NCI-H748 (cell line): Measurements from ENCODE around the gene ATRIP.
A peak's percentile ranks its signal among the peaks of the same experiment; 100 is the strongest.
"Not testable (repeated sequence)": the region's sequence is repeated elsewhere in the genome, so short reads cannot be mapped to it uniquely, and the experiment has no call there.

ENCODE experiments used
- DNase-seq: peaks from one replicate; lab custom pipeline; 2025; ENCODE audit not compliant: unreplicated experiment; lab: John Stamatoyannopoulos, UW

The ATRIP gene

DNA sequence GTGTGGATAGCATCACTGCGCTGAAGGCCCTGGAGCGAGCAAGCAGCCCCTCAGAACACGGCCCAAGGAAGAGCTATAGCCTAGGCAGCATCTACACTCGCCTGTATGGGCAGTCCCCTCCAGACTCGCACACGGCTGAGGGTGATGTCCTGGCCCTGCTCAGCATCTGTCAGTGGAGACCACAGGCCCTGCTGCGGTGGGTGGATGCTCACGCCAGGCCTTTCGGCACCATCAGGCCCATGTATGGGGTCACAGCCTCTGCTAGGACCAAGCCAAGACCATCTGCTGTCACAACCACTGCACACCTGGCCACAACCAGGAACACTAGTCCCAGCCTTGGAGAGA, 20.5 kb downstream of the ATRIP start:
- no peak for DNase-seq

DNA sequence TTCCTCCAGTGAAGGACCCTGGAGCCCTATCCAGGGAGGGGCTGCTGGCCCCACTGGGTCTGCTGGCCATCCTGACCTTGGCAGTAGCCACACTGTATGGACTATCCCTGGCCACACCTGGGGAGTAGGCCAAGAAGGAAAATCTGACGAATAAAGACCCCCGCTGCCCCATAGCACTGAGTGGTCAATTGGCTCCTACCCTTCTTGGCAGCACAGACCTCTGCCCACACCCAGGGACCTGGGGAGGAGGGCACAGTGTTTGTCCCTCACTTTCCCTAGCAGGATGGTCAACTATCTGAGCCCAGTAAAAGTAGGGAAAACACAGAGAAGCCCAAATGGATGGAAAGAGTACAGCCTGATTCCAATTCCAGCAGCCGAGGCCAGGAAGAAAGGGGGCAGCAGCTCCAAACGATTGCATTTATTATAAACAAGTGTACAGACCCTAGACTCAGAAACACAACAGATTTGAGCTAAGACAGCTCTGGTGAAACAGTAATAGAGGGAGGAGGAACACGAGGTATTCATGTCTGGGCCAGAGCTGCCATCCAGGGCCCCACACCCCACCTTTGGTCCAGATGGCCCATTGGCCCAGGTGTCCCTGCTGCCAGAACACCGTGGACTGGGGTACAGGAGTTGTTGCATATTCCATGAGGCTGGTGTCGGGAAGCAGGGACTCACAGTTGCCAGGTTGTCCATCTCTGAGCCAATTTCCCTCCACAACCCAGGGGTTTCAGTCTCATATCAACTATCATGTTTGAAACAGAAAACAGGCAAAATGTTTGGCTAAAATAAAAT, 21.1 kb downstream of the ATRIP start:
- DNase-seq = no peak

DNA sequence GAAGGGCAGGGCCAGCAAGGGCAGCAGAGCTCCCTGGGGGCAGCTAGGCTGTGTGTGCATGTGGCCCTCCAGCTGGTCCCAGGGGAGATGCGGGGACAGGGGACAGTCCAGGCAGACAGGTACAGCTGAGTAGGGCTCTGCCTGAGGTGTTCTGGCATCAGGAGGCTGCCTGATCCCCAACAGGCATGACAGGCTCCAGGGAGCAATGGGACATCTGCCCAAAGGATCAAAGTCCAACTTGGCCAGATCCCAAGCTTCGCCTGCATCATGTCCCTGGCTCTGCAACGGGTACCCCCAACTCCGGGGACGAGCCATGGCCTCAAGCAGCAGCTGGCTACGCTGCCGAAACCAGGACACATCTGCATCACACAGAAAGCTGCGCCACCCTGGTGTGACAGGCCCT, 21.8 kb downstream of the ATRIP start:
- no peak for DNase-seq

DNA sequence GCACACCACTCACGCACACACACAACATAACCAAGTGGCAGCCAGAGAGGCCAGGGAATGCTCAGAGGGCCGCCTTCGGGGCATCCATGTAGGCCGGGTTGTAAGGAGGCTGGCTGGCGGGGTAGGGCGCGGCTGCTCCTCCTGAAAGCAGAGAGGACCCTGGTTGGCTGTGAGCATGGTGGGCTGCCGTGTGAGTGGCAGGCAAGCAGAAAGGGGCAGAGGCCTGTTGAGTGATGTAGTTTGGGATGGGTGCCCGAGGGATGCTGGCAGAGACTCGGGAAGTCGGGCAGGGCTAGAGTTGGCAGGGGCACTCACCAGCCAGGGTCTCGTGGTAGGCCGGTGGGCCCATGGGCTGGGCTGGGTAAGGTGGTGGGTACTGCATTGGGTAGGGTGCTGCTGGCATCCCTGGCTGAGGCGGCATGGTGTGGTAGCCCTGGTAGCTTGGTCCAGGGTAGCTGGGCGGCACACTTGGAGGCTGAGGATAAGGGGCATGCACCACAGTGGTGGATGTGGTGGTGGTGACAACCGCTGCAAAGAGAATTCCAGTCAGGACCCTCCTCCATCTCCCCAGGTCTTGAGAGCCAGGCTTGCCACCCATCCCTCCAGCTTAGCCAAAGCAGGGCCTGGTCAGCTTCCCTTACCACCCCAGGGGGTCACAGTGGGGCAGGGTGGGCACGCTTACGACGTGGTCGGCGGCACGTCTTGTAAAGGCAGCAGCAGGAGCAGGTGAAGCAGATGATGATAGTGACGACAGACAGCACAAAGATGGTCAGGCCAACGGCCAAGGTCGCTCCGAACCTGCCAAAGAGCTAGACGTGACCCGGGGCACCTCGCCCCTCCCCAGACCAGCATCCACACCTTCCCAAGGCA, 22.7 kb downstream of the ATRIP start:
- no peak for DNase-seq

DNA sequence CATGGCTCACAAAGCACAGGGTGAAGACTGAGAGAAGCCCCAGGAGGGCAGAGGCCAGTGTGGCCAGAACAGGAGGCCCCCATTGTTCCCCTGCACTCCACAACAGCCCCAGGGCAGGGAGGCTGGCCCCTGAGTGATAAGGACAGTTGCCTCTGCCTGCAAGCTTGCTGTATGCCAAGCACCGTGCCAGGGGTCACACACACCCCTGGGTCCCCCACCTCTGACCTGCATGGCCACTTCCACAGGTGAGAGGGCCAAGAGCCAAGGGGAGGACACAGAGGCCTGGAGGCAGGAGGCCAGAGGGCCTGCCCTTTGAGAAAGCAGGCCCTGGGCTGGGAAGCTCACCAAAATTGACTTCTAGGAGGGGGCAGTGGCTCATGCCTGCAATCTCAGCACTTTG, 23.7 kb downstream of the ATRIP start:
- DNase-seq = no peak

DNA sequence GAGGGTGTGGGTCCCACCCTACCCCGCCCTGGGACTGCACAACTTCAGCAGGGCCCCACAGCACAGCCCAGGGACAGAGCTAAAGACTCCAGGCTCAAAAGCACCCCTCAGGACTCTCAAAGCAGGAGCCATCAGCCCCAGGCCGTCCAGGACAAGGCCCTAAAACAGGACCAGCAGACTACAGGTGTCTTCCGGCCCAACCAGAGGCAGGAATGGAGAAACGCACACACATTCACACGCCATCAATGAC, 26.1 kb downstream of the ATRIP start:
- no peak for DNase-seq

DNA sequence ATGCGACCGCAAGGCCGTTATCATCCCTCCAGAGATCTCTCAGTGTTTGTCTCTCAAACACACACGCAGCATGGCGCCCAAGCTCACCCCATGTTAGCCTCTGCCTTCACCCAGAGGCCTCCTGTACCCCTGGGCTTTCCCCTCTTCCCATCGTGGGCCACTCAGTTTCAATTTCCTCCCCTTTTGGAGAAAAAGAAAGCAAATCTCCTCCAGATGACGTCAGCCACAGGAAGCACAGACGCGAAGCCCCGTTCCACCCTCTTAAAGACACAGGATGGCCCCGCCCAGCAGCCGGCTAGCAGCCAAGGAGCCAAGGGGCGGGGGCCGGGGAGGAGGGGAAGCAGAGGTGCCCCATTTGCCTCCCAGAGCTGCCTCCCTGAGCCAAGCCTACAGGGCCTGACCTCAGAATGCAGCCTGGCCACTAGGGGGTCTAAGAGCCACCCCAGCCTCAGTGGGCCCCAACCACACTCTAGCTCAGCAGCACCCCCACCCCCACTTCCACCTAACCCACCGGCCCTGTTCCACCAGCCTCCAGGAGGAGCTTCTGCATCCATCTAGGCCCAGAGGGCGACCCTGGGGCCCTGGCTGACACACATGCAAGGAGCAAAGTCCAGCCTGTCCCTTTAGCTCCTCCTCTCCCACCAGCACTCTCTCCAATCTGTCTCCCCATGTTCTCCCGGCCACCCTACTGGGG, 26.5 kb downstream of the ATRIP start:
- peak; percentile 75 for DNase-seq

DNA sequence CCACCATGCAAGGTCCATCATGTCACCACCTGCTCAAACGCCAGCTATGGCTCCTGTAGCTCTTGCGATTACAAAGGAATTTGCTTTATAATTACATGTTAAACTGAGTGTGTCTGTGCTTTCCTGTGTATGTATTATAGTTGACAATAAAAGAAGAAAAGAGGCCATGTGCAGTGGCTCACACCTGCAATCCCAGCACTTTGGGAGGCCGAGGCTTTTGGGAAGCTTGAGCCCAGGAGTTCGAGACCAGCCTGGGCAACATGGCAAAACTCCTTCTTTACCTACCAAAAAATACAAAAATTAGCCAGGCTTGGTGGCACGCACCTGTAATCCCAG, 27.0 kb downstream of the ATRIP start:
- DNase-seq = no peak

DNA sequence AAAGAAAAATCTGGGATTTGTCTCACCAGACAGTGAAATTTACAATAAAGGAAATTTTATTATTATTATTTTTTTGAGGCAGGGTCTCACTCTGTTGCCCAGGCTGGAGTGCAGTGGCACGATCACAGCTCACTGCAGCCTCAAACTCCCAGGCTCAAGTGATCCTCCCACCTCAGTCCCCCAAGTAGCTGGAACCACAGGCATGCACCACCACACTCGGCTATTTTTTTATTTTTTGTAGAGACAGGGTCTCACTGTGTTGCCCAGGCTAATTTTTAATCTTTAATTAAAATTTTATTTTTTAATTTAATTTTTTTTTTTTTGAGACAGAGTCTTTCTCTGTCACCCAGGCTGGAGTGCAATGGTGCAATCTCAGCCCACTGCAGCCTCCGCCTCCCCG, 27.5 kb downstream of the ATRIP start:
- DNase-seq = not testable (repeated sequence)

DNA sequence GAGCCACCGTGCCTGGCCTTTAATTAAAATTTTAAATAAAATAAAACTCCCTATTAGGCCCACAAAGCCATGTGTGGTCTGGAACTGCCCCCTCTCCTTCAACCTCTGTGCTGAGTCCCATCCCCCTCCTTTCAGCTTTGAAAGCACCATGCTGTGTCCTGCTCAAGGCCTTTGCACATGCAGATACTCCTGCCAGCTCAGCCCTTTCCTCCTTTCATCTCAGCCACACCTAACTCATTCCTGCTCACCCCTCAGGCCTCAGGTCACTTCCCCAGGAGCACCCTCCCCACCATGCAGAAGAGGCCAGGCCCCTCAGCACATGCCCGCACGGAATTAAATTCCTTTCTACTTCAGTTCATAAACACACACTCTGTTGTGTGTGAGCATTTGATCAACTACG, 28.1 kb downstream of the ATRIP start:
- DNase-seq = no peak

DNA sequence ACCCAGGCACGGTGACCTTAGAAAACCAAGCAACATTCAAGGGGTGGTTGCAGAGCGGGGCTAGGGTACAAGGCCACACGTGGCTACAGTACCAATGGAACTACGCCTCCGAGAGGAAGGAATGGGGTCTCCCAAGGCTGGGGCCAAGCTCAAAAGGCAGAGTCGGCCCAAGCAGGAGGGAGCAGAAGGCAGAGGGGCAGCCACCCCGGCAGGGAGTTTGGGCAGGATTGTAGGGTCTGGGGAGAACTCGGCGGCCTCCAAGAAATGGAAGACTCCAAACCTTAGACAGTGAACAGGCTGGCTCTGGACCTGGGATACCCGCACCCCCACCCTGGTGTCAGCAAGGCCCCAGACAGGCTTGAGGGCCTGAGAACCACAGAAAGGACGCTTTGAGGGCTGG, 28.7 kb downstream of the ATRIP start:
- DNase-seq = no peak

DNA sequence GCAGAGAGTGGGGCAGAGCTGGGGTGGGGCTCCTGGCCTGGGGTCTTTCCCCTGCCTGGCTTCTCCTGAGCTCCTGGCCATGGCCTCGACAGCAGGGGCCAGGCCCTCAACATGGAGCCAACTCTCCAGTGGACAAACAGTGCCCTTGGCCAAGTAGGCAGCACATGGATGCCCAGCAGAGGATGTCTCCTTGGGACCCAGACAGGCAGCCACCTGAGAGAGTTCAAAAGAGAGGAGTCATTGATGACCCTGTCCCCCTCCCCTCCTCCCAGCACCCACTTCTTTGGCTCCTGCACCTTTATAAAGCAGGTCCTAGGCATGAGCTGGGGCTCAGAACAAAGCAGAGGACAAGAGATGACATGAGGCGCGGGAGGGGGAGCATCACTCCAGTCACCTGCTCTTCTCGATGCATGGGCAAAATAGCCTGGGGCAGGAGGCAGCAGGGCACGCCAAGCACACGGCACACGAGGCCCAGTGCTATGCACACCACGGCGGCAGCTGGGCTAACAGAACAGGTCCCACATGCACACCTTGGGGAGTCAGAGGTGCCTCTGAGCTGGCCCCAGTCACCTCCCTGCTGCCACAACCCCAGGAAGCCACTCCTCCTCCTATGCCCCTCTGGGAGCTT, 30.0 kb downstream of the ATRIP start:
- no peak for DNase-seq

DNA sequence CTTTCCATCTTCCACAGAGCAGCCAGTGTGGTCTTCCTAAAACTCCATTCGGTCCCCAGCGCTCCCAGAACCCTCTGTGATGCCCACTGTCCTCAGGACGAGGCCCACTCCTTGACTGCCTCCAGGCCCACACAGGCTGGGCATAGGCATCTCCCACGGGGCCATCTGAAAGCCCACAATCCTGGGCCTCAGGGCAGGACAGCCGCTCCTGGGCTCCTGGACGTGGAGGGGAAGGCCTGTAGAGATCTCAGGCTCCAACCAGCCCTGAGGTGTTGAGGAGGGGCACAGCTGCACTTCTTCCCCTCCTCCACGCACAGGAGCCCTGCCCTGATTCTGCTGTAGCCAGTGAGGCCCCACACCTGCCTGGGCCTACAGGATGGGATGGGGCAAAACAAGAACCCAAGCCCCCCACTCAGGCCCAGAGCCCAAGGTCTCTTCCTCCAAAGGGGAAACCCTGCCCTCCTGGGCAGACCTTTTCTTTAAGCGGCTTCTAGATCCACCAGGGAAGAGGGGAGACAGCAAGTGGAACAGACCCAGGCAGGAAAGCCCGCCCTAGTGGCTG, 31.5 kb downstream of the ATRIP start:
- no peak for DNase-seq

DNA sequence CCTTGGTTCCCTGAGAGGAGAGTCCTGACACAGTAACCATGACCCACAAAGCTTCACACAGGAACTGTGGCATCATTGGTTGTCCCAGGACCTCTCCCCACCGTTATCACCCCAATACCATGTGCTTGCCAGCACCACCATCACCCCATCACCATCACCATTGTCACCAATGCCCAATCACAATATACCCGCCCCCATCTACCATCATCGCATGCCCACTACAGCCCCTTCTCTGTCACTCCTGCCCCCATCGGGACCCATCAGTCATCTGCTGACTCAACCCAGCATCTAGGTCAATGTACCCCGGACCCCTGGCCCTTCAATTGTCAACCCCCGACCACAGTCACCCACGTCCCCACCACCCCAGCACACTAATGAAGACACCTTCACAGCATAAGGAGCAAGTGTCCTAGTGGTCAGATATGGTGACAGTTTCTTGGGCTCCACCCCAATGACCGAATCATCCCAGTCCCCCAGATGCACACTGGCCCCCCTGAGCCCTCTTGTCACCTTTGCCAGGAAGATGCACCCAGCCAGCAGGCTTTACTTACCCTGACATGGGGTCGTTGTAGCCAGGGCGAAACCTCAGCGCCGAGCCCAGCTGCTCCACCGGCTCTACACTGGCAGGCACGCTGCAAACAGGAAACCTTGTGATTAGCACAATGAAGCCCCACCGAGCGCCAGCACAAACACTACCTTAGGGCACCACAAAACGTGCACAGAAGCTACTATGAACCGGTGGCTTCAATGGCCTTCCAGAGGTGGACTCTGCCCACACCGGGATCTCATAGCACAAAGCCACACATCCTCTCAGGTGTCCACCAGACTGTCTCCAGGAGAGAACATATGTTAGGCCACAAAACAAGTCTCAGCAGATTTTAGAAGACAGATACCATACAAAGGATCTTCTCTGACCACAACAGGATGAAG, 32.4 kb downstream of the ATRIP start:
- no peak for DNase-seq

DNA sequence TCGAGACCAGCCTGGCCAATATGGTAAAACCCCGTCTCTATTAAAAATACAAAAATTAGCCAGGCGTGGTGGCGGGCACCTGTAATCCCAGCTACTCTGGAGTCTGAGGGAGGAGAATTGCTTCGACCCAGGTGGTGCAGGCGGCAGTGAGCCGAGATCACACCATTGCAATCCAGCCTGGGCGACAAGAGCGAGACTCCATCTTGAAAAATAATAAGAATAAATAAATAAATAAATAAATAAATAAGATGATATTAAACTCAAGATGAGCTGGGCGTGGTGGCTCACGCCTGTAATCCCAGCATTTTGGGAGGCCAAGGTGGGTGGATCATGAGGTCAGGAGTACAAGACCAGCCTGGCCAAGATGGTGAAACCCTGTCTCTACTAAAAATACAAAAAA, 34.4 kb downstream of the ATRIP start:
- DNase-seq = not testable (repeated sequence)

DNA sequence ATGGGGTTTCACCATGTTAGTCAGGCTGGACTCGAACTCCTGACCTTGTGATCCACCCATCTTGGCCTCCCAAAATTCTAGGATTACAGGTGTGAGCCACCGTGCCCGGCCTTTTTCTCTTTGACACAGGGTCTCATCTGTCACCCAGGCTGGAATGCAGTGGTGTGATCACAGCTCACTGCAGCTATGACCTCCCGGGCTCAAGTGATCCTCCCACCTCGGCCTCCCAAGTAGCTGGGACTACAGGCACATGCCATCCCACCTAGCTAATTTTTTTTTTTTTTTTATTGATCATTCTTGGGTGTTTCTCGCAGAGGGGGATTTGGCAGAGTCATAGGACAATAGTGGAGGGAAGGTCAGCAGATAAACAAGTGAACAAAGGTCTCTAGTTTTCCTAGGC, 36.3 kb downstream of the ATRIP start:
- DNase-seq = not testable (repeated sequence)

DNA sequence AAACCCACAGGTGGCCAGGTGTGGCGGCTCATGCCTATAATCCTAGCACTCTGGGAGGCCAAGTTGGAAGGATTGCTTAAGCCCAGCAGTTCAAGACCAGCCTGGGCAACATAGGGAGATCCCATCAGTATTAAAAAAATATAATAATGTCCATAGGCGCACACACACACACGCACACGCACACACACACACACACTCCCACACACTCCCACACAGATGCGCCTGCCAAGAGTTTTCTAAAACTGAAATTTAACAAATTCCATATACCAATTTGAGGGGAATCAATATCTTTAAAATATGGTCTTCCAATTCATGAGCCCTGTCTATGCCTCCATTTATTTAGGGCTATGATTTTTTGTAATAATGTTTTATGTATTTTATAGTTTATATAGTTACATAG, 40.4 kb downstream of the ATRIP start:
- no peak for DNase-seq

DNA sequence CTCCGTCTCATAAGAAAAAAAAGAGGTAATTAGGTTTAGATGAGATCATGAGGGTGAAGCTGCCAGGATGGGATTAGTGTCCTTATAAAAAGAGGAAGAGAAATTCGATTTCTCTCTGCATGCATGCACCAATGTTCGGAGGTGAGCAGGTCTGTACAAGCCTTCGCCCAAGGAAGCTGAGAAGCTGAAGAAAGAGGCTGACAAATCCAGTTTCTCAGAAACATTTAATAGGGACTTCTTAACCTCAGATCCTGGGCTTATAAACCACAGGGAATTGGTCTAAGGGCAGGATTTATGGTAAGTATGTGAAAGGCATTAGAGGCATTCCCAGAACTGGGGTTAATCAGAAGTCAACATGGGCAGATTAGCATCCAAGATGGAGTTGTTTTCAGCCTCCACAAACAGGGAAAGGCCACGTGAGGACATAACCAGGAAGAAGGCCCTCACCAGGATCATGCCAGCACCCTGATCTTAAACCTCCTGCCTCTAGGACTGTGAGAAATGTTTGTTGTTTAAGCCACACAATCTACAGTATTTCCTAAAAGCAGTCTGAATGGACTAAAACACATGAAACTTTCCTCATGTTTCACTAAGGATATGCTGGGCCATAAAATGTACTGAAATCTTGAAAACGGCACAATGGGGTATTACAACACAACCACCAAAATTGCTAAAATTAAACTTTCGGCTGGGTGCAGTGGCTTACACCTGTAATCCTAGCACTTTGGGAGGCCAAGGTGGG, 46.1 kb downstream of the ATRIP start:
- DNase-seq = no peak

DNA sequence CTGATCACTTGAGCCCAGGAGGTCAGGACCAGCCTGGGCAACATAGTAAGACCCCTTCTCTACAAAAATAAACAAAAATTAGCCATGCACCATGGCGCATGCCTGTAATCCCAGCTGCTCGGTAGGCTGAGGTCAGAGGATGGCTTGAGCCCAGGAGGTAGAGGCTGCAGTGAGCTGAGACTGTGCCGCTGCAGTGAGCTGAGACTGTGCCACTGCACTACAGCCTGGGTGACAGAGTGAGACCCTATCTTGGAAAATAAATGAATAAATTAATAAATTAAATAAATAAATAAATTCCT, 46.6 kb downstream of the ATRIP start:
- no peak for DNase-seq

DNA sequence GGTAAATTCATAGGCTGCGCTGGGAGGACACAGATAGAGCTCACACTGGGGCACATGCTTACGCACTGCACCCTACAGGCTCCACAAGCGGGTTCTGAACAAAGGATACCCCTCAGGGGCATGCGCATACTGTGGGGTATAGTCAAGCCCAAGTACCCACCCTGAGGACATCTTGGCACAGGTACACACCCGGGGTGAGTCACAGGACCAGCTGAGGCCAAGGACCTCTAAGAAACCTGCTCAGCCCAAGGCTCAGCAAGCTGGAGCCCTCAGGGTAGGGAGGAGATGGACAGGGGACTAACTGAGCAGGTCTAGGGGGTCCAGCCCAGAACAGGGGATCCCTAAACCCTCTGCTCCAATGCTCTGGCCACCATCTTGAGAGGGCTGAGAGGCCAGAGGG, 54.1 kb downstream of the ATRIP start:
- DNase-seq = no peak
